Fibroblast of pulmonary artery (primary cell): ENCODE measurements around the gene METTL2A.
"Not testable (repeated sequence)": the region's sequence is repeated elsewhere in the genome, so short reads cannot be mapped to it uniquely, and the experiment has no call there.

Experiments used
- DNase-seq: peaks from one replicate; pipeline ENCODE4 v3.0.0-alpha.2; 2010; ENCODE audit warnings: low read depth
- H3K4me3 ChIP-seq: replicated peaks from 2 replicates; pipeline ENCODE4 v1.5.1; 2011; ENCODE audit warnings: low read depth, mild to moderate bottlenecking, control low read depth, low read length, moderate library complexity
- CTCF ChIP-seq: IDR thresholded peaks from 2 replicates; pipeline ENCODE4 v1.5.1; 2011; ENCODE audit warnings: mild to moderate bottlenecking, control low read depth, low read length, inconsistent platforms; ENCODE audit errors: missing control alignments

METTL2A gene

GRCh38 chr17:62478424-62478879 is 54.8 kb downstream of the METTL2A start, which contains the start of gene TLK2:
TSS of gene TLK2 (plus strand) at chr17:62478825. CDS start at chr17:62481126, 2,301 bp downstream.
- no peak for TF ChIP-seq CTCF
- DNase-seq: peak; percentile 82
- peak within 1 kb of the TSS; percentile 72 for H3K4me3 ChIP-seq

GRCh38 chr17:62478880-62479638 is 55.4 kb downstream of the METTL2A start:
- peak overlapping the region; percentile 72 for H3K4me3 ChIP-seq
- DNase-seq: not testable (repeated sequence)

GRCh38 chr17:62479639-62480258 is 56.1 kb downstream of the METTL2A start:
- H3K4me3 ChIP-seq: peak overlapping the region; percentile 72
- not testable (repeated sequence) for DNase-seq

- H3K4me3 ChIP-seq, DNase-seq: not testable (repeated sequence)
Observed at GRCh38 chr17:62482553-62482952, 58.9 kb downstream of the METTL2A start.

DNA sequence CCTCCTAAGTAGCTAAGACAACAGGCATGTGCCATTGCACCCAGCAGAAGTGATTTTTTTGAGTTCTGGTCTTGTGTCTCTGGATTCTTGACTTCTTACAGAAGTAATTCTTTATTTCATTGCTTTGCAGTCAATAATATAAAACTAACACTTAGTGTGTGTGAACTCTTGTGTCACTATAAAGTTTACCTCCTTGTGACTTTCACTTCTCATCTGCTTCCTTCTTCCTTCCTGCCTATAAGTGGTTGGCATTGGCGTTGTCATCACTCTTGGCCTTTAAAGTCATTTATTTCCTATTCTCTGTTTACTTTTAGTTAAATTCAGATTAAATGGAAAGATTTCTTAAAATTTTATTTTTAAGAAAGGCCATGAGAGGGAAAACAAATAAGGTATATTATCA is 67.3 kb downstream of the METTL2A start:
- not testable (repeated sequence) for DNase-seq, H3K4me3 ChIP-seq

GRCh38 chr17:62493049-62493655 is 69.5 kb downstream of the METTL2A start:
- H3K4me3 ChIP-seq, DNase-seq: not testable (repeated sequence)

DNA sequence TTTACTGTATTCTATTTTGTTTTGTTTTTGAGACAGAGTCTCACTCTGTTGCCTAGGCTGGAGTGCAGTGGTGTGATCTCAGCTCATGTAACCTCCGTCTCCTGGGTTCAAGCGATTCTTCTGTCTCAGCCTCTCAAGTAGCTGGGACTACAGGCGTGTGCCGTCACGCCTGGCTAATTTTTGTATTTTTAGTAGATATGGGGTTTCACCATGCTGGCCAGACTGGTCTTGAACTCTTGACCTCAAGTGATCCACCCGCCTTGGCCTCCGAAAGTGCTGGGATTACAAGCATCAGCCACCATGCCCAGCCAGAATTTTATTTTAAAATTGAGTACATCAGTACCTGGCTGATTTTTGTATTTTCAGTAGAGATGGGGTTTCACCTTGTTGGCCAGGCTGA is 70.4 kb downstream of the METTL2A start:
- not testable (repeated sequence) for DNase-seq, H3K4me3 ChIP-seq

GRCh38 chr17:62496344-62496743 is 72.6 kb downstream of the METTL2A start:
- not testable (repeated sequence) for H3K4me3 ChIP-seq, DNase-seq

GRCh38 chr17:62498796-62499195 is 75.1 kb downstream of the METTL2A start:
- H3K4me3 ChIP-seq, DNase-seq: not testable (repeated sequence)
